Activated naive CD4-positive, alpha-beta T cell treated with anti-CD3 and anti-CD28 coated beads, Interleukin-2, amount 50 U/mL, for 16 hours (primary cell): Measurements from ENCODE around the gene ROBO1.

Source experiments
- DNase-seq: peaks from one replicate; pipeline ENCODE4 v3.0.0-alpha.2; 2020

ROBO1 gene

GRCh38 chr3:79436387-79436786 lies 331.4 kb downstream of the ROBO1 start:
- no peak for DNase-seq

GRCh38 chr3:79427081-79427480 lies 340.7 kb downstream of the ROBO1 start:
- DNase-seq: no peak

GRCh38 chr3:79424811-79425210 lies 343.0 kb downstream of the ROBO1 start:
- DNase-seq: no peak

- no peak for DNase-seq
Observed at GRCh38 chr3:79423417-79423816, 344.4 kb downstream of the ROBO1 start.

- DNase-seq: no peak
Observed at GRCh38 chr3:79421273-79421672, 346.5 kb downstream of the ROBO1 start.

- no peak for DNase-seq
Observed at GRCh38 chr3:79418855-79419621, 348.8 kb downstream of the ROBO1 start.

GRCh38 chr3:79415356-79415755 lies 352.4 kb downstream of the ROBO1 start:
- no peak for DNase-seq

- no peak for DNase-seq
Observed at GRCh38 chr3:79414806-79415205, 353.0 kb downstream of the ROBO1 start.

- no peak for DNase-seq
Observed at GRCh38 chr3:79414035-79414434, 353.8 kb downstream of the ROBO1 start.

- no peak for DNase-seq
Observed at GRCh38 chr3:79412537-79412936, 355.3 kb downstream of the ROBO1 start.

GRCh38 chr3:79410617-79411016 lies 357.2 kb downstream of the ROBO1 start:
- DNase-seq: no peak

- no peak for DNase-seq
Observed at GRCh38 chr3:79410136-79410535, 357.7 kb downstream of the ROBO1 start.

GRCh38 chr3:79406175-79406574 lies 361.6 kb downstream of the ROBO1 start:
- no peak for DNase-seq

- DNase-seq: no peak
Observed at GRCh38 chr3:79405183-79405582, 362.6 kb downstream of the ROBO1 start.

- DNase-seq: no peak
Observed at GRCh38 chr3:79396595-79396994, 371.2 kb downstream of the ROBO1 start.

GRCh38 chr3:79392479-79392878 lies 375.3 kb downstream of the ROBO1 start:
- no peak for DNase-seq

- no peak for DNase-seq
Observed at GRCh38 chr3:79390352-79390751, 377.4 kb downstream of the ROBO1 start.

- DNase-seq: no peak
Observed at GRCh38 chr3:79385211-79385610, 382.6 kb downstream of the ROBO1 start.

- no peak for DNase-seq
Observed at GRCh38 chr3:79383402-79384012, 384.3 kb downstream of the ROBO1 start.

- no peak for DNase-seq
Observed at GRCh38 chr3:79380581-79380980, 387.2 kb downstream of the ROBO1 start.

GRCh38 chr3:79378064-79378463 lies 389.7 kb downstream of the ROBO1 start:
- no peak for DNase-seq

- DNase-seq: no peak
Observed at GRCh38 chr3:79369306-79369705, 398.5 kb downstream of the ROBO1 start.

- DNase-seq: no peak
Observed at GRCh38 chr3:79368403-79368802, 399.4 kb downstream of the ROBO1 start.

- DNase-seq: no peak
Observed at GRCh38 chr3:79367803-79368202, 400.0 kb downstream of the ROBO1 start.

GRCh38 chr3:79367066-79367465 lies 400.7 kb downstream of the ROBO1 start:
- DNase-seq: no peak
